ENCODE measurements around the gene LRCOL1. TPM values are rescaled to one million over a fixed set of nuclear protein-coding genes. Genes with fewer than 3 reads are reported as not detected.

LRCOL1 gene
- total and polyA plus RNA-seq, 2 of the 13 experiments (the other 11 are each of a cell fraction or from before 2014, with no cell fraction given) = not detected

DNA sequence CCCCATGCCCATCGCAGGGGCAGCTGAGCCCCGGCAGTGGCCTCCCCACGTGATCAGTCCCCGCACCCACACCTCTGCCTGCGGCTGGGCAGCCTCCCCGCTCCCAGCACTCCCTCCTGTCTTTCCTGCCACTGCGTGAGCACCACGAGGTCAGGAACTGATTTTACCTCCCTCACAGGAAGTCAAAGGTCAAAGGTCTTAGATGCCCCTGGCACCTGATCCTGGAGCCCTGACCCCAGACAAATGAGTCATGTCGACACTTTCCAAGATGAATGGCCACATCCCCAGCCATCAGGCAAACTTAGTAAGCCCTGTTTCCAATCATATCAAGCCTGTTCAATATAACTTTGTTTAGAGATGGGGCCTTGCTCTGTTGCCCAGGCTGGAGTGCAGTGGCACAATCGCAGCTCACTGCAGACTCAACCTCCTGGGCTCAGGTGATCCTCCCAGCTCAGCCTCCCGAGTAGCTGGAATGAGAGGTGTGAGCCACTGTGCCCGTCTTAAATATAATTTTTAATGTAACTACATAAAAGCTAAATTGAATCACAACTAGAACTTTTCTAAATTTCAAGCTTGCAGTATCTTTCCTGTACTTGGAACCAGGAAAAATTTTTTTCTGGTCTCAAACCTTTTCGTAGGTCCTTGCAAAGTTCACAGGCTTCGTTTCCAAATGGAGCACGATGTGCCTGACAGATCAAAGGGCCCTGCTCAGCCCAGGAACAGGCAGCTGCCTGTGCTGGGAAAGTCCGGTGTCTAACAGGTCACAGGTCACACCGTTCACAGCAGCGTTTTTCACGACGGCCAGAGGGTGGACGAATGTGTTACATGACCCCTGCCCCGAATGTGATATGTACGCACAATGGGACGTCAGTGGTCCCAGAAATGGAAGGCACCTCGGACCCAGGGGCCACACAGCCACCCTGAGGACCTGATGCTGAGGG, 1.9 kb downstream of the LRCOL1 start (continued):
- TF ChIP-seq YY1 (IDR thresholded peaks at IDR 0.05; ENCODE audit: insufficient read depth, insufficient replicate concordance, low read depth, low read length) = no peak
- 0 out of 2 replicates have a peak, but pooled peaks have one; percentile 70 for TF ChIP-seq HOXA5 (CRISPR knock-in tag; IDR thresholded peaks at IDR 0.05)
- TF ChIP-seq U2AF1 (optimal IDR thresholded peaks at IDR 0.05; ENCODE audit: low read depth, low read length) = no peak
- no peak for TF ChIP-seq ZNF33A (CRISPR knock-in tag; IDR thresholded peaks at IDR 0.05; ENCODE audit: borderline replicate concordance)
- no peak for TF ChIP-seq KLF16 (CRISPR knock-in tag; IDR thresholded peaks at IDR 0.05)
- TF ChIP-seq ZNF441 (CRISPR knock-in tag; IDR thresholded peaks at IDR 0.05; ENCODE audit: borderline replicate concordance) = peak; percentile 78; the same call in 1 of the 2 replicates
- TF ChIP-seq ZZZ3 (CRISPR knock-in tag; IDR thresholded peaks at IDR 0.05; ENCODE audit: borderline replicate concordance) = no peak
- peak; percentile 84; the same call in 1 of the 2 replicates for TF ChIP-seq ETV5 (CRISPR knock-in tag; IDR thresholded peaks at IDR 0.05; ENCODE audit: borderline replicate concordance)
- no peak for TF ChIP-seq ZNF883 (CRISPR knock-in tag; IDR thresholded peaks at IDR 0.05; ENCODE audit: not compliant biosample characterization)
- TF ChIP-seq, protein P1, sequence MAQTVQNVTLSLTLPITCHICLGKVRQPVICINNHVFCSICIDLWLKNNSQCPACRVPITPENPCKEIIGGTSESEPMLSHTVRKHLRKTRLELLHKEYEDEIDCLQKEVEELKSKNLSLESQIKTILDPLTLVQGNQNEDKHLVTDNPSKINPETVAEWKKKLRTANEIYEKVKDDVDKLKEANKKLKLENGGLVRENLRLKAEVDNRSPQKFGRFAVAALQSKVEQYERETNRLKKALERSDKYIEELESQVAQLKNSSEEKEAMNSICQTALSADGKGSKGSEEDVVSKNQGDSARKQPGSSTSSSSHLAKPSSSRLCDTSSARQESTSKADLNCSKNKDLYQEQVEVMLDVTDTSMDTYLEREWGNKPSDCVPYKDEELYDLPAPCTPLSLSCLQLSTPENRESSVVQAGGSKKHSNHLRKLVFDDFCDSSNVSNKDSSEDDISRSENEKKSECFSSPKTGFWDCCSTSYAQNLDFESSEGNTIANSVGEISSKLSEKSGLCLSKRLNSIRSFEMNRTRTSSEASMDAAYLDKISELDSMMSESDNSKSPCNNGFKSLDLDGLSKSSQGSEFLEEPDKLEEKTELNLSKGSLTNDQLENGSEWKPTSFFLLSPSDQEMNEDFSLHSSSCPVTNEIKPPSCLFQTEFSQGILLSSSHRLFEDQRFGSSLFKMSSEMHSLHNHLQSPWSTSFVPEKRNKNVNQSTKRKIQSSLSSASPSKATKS (CRISPR knock-in tag; IDR thresholded peaks at IDR 0.05) = no peak
- no peak for TF ChIP-seq ZNF891 (CRISPR knock-in tag; IDR thresholded peaks at IDR 0.05)
- TF ChIP-seq ZNF10 (CRISPR knock-in tag; IDR thresholded peaks at IDR 0.05; ENCODE audit: borderline replicate concordance, low read depth) = no peak
- TF ChIP-seq ZNF776 (CRISPR knock-in tag; IDR thresholded peaks at IDR 0.05) = no peak
- TF ChIP-seq NR2F1 (CRISPR knock-in tag; IDR thresholded peaks at IDR 0.05) = peak; percentile 91 to 97
- TF ChIP-seq, protein P2, sequence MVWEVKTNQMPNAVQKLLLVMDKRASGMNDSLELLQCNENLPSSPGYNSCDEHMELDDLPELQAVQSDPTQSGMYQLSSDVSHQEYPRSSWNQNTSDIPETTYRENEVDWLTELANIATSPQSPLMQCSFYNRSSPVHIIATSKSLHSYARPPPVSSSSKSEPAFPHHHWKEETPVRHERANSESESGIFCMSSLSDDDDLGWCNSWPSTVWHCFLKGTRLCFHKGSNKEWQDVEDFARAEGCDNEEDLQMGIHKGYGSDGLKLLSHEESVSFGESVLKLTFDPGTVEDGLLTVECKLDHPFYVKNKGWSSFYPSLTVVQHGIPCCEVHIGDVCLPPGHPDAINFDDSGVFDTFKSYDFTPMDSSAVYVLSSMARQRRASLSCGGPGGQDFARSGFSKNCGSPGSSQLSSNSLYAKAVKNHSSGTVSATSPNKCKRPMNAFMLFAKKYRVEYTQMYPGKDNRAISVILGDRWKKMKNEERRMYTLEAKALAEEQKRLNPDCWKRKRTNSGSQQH (CRISPR knock-in tag; IDR thresholded peaks at IDR 0.05; ENCODE audit: low read depth) = peak; percentile 75; the same call in 1 of the 2 replicates
- no peak for TF ChIP-seq CBX1 (IDR thresholded peaks at IDR 0.05; ENCODE audit: low read depth)
- TF ChIP-seq, protein P3, sequence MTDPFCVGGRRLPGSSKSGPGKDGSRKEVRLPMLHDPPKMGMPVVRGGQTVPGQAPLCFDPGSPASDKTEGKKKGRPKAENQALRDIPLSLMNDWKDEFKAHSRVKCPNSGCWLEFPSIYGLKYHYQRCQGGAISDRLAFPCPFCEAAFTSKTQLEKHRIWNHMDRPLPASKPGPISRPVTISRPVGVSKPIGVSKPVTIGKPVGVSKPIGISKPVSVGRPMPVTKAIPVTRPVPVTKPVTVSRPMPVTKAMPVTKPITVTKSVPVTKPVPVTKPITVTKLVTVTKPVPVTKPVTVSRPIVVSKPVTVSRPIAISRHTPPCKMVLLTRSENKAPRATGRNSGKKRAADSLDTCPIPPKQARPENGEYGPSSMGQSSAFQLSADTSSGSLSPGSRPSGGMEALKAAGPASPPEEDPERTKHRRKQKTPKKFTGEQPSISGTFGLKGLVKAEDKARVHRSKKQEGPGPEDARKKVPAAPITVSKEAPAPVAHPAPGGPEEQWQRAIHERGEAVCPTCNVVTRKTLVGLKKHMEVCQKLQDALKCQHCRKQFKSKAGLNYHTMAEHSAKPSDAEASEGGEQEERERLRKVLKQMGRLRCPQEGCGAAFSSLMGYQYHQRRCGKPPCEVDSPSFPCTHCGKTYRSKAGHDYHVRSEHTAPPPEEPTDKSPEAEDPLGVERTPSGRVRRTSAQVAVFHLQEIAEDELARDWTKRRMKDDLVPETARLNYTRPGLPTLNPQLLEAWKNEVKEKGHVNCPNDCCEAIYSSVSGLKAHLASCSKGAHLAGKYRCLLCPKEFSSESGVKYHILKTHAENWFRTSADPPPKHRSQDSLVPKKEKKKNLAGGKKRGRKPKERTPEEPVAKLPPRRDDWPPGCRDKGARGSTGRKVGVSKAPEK (CRISPR knock-in tag; IDR thresholded peaks at IDR 0.05; ENCODE audit: borderline replicate concordance) = 0 out of 2 replicates have a peak, but pooled peaks have one; percentile 67
- TF ChIP-seq ZNF33B (CRISPR knock-in tag; IDR thresholded peaks at IDR 0.05) = no peak
- 0 out of 2 replicates have a peak, but pooled peaks have one; percentile 40 for TF ChIP-seq NFIB (CRISPR knock-in tag; IDR thresholded peaks at IDR 0.05; ENCODE audit: borderline replicate concordance)
- TF ChIP-seq, protein P4, sequence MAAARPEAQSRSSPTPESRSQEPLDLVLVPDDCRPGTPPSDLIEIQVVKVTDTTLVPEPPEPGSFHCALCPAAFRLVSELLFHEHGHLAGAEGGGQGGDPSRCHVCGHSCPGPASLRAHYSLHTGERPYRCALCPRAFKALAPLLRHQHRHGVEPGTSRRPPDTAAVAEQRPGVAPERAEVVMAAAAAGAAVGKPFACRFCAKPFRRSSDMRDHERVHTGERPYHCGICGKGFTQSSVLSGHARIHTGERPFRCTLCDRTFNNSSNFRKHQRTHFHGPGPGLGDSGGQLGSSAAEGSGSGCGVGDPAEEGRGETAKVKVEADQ (CRISPR knock-in tag; IDR thresholded peaks at IDR 0.05; ENCODE audit: borderline replicate concordance) = no peak

Data from HepG2 (cell line).